GM19240 (cell line): ENCODE results near the gene MAP4K3.
"Not testable (repeated sequence)": the region's sequence is repeated elsewhere in the genome, so short reads cannot be mapped to it uniquely, and the experiment has no call there.

Experiments
- DNase-seq: peaks from one replicate; pipeline ENCODE4 v3.0.0; 2011; ENCODE audit warnings: low spot score; ENCODE audit not compliant: insufficient read length

MAP4K3 gene

DNA sequence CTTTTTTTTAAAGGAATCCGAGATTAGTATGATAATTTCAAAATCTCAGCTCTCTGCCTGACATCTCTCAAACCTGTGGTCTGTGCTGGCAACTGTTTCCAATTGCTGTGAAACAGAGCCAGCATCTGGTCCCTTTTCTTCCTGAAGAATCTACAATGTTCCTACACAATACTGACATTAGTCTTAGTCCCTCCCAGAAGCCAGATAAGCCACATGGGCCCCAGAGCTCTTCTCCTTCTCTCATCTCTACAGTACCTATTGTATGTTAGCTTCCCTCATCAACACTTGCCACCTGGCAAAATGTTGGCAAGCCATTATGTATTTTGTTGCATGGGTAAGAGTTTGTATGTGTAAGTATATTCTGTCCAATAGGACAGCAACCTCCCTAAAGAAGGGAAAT, 130.5 kb downstream of the MAP4K3 start:
- no peak for DNase-seq

DNA sequence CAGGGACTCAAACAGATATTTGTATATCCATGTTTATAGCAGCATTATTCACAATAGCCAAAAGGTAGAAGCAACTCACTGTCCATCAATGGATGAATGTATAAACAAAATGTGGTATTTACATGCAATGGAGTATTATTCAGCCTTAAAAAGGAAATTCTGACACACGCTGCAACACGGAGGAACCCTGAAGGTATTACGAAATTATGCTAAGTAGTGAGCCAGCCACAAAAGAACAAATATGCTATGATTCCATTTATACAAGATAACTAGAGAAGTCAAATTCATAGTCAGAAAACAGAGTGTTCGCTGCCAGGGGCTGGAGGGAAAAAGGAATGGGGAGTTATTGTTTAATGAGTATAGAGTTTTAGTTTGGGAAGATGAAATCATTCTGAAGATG, 132.4 kb downstream of the MAP4K3 start:
- DNase-seq, result no peak

DNA sequence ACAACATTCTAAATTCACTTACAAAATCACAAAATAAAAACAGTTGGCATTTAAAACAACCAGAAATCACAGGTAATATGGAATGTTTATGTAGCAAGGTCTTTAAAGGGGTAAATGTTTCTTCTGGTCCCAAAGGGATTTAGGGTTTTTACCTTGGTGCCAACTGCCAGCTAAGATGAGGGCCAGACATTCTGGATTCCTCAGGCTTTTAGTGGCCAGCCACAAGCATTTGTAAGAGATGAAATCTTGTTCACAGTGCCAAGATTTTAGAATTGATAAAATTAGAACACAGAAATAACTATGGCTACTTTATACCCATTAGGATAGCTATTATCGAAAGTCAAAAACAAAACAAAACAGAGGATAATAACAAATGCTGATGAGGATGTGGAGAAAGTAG, 132.9 kb downstream of the MAP4K3 start:
- no peak for DNase-seq

DNA sequence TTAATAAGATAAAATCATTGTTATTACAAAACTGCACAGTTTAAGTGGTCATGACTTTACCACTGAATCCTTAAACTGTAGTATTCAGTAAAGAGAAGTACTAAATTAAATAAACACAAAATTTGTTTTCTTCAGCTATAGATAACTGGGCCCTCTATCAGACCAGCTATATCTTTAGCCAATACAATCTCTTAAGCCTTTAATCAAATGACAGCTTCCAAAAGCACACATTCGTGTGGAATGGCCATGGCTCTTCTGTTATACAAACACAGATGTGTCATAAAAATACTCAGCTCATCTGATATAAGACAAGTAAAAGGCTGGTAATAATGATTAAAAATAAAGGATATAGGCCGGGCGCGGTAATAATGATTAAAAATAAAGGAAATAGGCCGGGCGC, 135.7 kb downstream of the MAP4K3 start:
- DNase-seq, result no peak

DNA sequence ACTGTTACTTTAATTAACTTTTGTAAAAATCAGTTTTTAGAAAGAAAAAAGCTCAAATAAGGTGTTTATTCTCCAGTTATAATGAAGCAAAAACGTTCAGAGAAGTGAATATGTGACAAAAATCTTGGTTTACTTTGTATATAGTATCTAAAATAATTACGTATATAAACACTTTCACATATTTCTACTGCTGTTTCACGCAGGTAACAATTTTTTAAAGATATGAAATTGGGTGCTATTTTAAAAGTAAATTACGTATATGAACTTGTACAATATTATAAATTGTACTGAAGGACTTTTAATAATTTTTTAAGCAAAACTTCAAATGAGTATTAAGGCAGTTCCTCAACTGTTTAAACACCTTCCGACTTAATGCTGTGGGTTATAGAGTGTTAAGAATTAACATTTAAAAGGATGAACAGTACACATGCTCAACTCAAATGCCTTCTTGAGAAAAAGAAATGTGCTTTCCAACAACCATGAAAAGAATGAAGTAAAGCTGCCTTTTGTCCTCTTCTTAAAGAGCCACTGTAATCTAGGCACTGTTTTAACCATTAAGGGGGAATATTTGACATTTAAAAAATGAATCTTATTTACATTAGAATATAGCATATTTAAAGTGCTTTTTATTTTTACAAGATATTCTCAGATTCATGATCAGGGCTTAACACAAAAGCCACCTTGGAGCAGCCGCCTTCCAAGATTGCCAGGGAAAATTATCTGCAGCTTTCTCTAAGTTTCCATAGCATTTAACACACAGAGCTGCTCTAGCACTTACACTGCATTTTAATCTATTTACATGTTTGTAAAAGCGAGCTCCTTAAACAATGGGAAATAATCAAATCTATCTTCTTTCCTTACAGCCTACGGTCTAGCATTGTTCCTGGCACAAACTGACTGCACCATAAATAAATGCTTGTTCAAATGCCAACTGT, 136.8 kb downstream of the MAP4K3 start:
- no peak for DNase-seq

DNA sequence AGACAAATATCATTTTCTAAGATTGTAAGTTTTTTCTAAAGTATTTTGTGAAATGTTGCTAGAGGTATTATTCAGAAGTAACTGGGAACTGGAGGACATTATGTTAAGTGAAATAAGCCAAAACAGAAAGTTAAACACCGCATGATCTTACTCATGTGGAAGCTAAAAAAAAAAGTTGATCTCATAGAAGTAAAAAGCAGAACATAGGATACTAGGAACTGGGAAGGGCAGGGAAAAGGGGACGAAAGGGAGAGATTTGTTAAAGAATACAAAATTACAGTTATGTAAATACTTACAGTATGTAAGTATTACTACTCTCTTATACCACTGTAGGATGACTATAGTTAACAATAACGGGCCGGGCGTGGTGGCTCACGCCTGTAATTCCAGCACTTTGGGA, 146.7 kb downstream of the MAP4K3 start:
- no peak for DNase-seq

DNA sequence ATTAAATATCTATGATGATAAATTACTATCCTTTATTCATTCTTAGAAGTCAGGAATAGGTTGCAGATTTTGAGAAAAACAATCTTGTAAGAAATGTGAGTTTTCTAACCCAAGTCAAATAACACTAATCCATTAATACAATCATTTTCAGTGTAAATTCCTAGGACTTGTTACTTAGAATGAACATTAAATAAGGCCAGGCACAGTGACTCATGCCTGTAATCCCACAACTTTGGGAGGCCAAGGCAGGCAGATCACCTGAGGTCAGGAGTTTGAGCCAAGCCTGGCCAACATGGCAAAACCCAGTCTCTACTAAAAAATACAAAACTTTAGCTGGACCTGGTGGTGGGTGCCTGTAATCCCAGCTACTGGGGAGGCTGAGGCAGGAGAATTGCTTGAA, 147.5 kb downstream of the MAP4K3 start:
- DNase-seq, result no peak

DNA sequence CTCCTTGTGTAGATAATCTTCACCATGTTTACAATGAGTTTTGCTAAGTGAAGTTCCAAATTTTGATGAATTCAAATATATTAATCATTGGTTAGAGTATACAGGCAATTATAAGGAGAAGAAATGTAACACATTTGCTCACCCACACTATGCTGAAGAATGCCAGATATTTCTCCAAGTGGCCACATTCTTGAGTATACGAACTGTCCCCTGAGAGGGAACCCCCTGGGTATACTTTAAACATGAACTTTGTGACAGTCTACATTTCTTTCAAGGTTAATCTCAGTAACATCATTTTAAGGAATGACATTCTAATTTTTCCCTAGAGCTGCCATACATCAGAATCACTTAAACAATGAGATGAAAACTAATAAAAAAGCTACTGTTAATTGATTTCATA, 153.5 kb downstream of the MAP4K3 start:
- no peak for DNase-seq

DNA sequence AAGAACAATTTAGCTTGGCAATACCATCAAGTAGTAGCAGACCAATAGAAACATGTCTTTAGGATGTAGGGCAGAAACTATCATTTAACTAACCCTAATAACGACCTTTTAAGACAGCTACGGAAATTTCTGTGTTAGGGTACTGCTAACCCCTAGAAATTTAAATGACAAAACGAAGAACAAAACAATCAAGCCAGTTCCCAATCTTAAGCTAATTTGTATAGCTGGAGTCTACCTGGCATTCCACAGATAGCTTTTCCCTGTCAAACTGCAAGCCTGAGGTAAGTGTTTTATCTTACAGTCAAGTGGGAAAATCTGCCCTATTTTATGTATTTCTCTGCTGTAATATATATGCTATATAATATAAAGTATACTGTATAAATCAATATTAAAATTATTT, 155.7 kb downstream of the MAP4K3 start:
- no peak for DNase-seq

DNA sequence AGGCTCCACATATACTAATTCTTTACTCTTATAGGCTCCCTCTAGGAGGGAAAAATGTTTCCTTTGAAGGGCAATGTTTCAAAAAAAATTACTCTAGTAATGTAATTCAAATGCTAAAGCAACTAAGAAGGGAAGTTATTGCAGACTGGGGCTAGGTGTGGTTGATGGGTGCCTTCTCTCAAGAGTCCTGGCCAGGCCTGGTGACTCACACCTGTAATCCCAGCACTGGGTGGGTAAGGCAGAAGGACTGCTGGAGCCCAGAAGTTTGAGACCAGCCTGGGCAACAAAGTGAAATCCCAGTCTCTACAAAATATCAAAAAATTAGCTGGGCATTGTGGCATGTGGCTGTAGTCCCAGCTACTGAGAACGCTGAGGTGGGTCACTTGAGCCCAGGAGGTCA, 162.1 kb downstream of the MAP4K3 start:
- DNase-seq, result no peak

DNA sequence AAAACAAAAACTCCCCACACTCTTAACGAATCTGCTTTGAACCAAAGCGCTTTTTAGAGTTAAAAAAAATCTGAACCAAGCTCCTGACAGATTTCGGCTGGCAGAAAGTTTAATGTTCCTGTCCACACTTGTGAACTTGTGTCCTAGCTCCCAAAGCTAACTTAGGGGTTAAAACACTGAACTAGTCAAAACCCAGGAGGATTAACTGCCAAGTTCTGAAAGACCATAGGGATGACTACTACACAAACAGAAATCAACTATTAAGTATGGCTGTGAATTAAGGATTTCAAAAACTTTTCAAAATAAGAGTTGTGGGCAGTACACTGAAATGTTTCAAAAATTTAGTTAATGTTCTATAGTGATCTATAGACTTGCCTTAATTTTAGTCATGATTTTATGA, 167.1 kb downstream of the MAP4K3 start:
- no peak for DNase-seq

DNA sequence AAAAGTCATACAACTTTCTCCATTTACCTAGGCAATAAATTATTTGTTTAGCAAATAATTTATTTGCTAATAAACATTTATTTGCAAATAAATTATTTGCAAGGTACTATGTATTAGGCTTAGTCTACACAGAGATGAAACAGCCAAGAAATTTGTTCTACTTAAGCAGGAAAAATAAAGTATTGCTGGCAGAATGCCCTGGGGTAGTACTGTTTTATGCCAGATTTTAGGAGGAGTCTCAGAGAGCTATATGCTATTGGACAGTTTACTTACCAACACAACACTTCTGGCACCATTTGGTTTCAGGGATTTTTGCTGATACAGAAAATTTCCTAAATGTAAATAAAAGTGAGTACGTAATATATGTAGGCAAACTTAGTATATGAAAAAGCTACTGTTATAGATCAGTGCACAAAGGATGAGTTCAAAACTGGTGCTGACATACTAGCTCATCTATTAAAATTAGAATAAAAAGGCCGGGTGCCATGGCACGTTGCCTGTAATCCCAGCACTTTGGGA, 170.1 kb downstream of the MAP4K3 start:
- DNase-seq, result no peak

DNA sequence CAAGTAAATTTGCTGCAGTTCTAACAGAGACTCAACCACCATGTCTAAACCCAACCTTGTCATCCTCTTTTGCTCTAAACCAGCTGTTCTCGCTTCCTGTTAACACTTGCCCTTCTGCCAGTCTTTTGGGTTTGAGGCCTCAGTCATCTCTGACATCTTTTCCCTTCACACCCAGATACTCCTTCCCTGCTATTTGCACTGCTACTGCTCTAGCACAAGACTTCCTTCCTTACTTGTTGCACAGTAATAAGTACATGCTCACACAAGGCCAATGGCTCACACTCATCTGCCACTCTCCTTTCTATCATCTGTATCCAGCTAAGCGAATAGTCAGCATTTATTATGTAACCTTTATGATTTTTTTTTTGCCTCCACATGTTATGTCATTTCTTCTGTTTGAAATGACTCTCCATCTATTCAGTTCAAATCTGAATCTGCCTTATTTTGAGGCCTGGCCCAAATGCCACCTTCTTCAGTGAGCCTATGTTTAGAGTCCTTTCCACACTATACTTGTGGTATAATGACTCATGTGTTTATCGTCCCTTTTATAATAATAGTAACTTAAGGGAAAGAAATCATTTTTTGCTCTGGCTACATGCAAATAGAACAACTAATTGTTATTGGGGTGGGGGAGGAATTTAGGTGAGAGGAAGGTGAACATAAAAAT, 170.8 kb downstream of the MAP4K3 start:
- no peak for DNase-seq

DNA sequence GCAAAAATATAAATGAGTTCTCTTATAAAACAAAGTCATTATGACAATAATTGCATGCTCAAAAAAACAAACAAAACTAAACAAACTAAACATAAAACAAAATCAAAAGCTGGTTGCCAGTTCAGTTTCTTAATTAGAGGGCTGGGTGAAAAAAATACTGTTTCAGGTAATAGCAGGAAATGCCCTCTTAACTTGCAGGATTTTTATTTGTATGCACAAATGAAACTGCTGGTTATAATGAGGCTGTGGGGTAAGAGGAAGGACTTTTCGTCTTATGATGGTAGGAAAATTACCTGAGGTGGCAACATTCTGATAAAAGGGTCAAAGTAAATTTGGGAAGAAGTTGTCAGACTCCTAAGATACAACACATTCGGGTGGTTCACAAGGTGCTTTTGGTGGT, 171.8 kb downstream of the MAP4K3 start:
- DNase-seq, result no peak

DNA sequence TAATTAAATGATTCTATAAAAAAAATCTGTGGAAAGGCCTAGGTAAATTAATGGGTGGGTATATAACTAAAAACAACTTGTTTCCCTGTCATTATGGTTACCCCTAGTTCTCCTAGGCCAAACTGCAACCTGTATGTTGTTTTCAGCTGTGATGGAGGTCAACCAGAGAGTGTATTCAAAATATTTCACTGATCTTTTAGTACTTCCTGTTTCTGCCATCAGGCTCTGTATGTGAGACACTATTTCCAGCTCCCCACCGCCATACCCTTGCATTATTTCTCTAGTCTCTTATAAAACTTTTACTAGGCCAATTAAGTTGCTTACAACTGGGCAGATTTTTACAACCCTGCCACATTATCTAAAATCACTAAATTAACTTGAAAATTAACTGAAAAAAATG, 172.4 kb downstream of the MAP4K3 start:
- DNase-seq, result no peak

DNA sequence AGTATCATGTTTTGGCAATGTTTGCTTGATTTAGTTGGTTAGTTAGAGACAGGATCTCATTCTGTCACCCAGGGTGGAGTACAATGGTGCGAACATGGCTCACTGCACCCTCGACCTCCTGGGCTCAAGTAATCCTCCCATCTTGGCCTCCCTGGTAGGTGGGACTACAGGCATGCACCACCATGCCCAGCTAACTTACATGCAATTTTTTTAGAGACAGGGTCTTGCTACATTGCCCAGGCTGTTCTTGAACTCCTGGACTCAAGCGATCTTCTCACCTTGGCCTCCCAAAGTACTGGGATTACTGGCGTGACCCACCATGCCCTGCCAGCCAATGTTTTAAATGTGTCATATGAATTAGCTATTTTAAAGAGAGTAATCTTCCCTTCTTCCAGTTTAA, 177.0 kb downstream of the MAP4K3 start:
- no peak for DNase-seq

DNA sequence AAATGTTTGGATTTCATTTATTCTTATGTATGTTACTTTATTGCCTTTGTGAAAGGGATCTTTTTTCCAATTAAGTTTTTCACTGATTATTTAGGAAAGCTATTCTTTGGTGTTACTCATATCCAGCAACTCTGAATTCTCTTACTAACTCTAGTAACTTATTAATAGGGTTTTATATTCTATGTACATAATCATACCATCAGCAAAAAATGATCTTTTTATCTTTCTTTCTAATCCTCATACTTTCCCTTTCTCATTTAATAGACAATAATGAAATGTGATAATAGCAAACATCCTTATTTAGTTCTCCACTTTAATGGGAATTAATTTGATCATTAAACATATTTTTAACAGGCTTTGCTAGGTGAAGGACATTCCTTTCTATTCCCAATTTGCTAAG, 181.0 kb downstream of the MAP4K3 start:
- DNase-seq, result no peak

DNA sequence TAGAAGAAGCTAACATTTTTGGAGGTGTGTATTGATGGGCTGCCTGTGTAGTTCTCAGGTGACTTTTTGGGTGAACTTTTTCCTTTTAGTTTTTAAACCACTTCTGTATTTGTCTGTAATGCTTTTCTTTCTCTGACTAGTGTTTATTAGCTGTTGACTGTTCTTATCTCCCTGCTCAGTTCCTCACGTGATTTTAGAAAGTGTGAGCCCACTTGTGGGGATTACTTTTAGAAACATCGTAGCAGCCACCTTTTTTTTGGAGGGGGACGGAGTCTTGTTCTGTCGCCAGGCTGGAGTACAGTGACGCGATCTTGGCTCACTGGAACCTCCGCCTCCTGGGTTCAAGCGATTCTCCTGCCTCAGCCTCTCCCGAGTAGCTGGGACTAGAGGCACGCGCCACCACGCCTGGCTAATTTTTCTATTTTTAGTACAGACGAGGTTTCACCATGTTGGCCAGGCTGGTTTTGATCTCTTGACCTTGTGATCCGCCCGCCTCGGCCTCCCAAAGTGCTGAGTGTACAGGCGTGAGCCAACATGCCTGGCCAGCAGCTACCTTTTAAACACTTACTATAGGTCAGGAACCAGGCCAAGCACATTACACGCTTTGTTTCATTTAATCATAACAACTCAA, 184.1 kb downstream of the MAP4K3 start:
- no peak for DNase-seq

DNA sequence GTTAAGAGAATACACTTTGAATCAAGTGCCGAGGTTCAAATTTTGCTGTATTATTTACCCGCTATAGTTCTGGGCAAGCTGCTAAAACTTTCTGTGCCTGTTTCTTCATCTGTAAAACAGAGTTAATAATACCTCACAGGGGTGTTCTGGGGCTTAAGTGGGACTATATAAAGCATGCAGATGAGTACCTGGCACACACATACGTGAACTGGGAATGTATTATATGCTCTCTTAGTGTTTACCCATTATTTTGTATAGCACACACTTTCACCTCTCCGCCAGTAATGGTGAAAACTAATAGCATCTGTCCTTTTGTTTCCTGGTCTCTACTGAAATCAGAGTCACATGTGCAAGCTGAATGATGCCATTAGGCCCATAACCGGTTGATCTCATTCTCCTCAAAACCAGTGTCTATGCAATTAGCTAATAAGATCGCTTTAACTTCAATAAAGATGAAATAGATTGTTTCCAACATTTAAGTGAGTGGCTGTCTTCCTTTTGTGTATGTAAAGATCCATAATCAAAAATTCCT, 189.5 kb downstream of the MAP4K3 start:
- DNase-seq, result no peak

DNA sequence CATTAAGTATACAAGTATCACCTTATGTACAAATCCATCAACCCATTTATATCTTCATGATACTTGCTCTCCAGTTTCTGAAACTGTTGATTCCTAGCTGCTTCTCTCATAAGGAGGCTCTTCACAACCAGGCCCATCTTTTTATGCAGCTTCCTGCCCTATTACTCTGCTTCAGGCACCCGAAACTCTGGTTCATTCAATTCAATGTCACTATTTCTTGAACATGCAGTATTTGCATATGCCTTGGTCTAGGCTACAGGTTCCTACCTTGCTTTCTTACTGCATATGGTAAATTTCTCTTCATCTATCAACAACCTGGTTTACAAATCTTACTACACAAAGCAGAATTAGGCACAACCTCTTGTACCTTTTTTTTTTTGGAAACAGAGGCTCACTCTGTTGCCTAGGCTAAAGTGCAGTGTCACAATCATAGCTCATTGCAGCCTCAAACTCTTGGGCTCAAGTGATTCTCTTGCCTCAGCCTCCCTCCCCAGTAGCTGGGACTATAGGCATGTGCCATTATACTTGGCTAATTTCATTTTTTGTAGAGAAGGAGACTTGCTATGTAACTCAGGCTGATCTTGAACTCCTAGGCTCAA, 190.6 kb downstream of the MAP4K3 start:
- DNase-seq, result no peak

DNA sequence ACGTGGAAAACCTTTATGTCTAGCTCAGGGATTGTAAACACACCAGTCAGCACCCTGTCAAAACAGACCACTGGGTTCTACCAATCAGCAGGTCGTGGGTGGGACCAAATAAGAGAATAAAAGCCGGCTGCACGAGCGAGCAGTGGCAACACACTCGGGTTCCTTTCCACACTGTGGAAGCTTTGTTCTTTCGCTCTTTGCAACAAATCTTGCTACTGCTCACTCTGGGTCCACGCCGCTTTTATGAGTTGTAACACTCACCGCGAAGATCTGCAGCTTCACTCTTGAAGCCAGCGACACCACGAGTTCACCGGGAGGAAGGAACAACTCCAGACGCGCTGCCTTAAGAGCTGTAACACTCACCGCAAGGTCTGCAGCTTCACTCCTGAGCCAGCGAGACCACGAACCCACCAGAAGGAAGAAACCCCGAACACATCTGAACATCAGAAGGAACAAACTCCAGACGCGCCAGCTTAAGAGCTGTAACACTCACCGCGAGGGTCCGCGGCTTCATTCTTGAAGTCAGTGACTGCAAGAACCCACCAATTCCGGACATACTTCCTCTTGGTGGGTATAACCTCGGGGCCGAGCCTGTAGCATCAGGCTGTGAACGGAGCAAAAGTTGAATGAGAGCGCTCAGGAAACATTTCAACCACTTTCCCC, 192.0 kb downstream of the MAP4K3 start:
- not testable (repeated sequence) for DNase-seq
